Measurements from ENCODE around the gene DNAH7. TPM values are rescaled to one million over a fixed set of nuclear protein-coding genes. Genes with fewer than 3 reads are reported as not detected.

DNAH7 gene
- polyA plus RNA-seq, 1 donor, result 1.5 TPM

GRCh38 chr2:196046123-196046917 lies 22.3 kb downstream of the DNAH7 start:
- no peak for DNase-seq
- H3K27me3 ChIP-seq (ENCODE audit: control insufficient read depth, insufficient read depth, low read length), result no peaks in the 10 kb centered on the region
- H3K27ac ChIP-seq (ENCODE audit: low read length), result no peak overlapping the region
- no peaks in the 10 kb centered on the region for H3K4me1 ChIP-seq (ENCODE audit: control insufficient read depth, insufficient read depth, low read length)
- no peaks in the 10 kb centered on the region for H3K36me3 ChIP-seq (ENCODE audit: control insufficient read depth, insufficient read depth, low read length)
- no peak overlapping the region for H3K4me3 ChIP-seq (ENCODE audit: low read length)
- no CpG with 5 or more reads among the region's 7 CpGs for WGBS (ENCODE audit: insufficient coverage, low lambda C conversion rate)
- H3K9me3 ChIP-seq (ENCODE audit: control insufficient read depth, low read depth, low read length), result peaks cover under 1% of the 10 kb centered on the region

- Histone ChIP-seq H3K4me1 (ENCODE audit: control insufficient read depth, insufficient read depth, low read length) (no peaks in the 10 kb centered on the region), H3K27me3 (ENCODE audit: control insufficient read depth, insufficient read depth, low read length) (no peaks in the 10 kb centered on the region)
Measured at GRCh38 chr2:196041786-196042185, 26.9 kb downstream of the DNAH7 start.

GRCh38 chr2:196040218-196040617 lies 28.4 kb downstream of the DNAH7 start:
- peaks cover 18% of the 10 kb centered on the region for H3K9me3 ChIP-seq (ENCODE audit: control insufficient read depth, low read depth, low read length)
- H3K27me3 ChIP-seq (ENCODE audit: control insufficient read depth, insufficient read depth, low read length), result no peaks in the 10 kb centered on the region
- H3K4me3 ChIP-seq (ENCODE audit: low read length), result no peak overlapping the region
- H3K36me3 ChIP-seq (ENCODE audit: control insufficient read depth, insufficient read depth, low read length), result no peaks in the 10 kb centered on the region
- H3K4me1 ChIP-seq (ENCODE audit: control insufficient read depth, insufficient read depth, low read length), result no peaks in the 10 kb centered on the region
- H3K27ac ChIP-seq (ENCODE audit: low read length), result no peak overlapping the region
- no peak for DNase-seq

More at GRCh38 chr2:196041786-196042185, 26.9 kb downstream of the DNAH7 start:
- no peak for DNase-seq
- no peak overlapping the region for H3K27ac ChIP-seq (ENCODE audit: low read length)
- H3K4me3 ChIP-seq (ENCODE audit: low read length), result no peak overlapping the region
- peaks cover 18% of the 10 kb centered on the region for H3K9me3 ChIP-seq (ENCODE audit: control insufficient read depth, low read depth, low read length)
- no peaks in the 10 kb centered on the region for H3K36me3 ChIP-seq (ENCODE audit: control insufficient read depth, insufficient read depth, low read length)

- Histone ChIP-seq H3K27ac (ENCODE audit: low read length) (no peak overlapping the region), H3K27me3 (ENCODE audit: control insufficient read depth, insufficient read depth, low read length) (no peaks in the 10 kb centered on the region), H3K36me3 (ENCODE audit: control insufficient read depth, insufficient read depth, low read length) (no peaks in the 10 kb centered on the region), H3K4me3 (ENCODE audit: low read length) (no peak overlapping the region), H3K4me1 (ENCODE audit: control insufficient read depth, insufficient read depth, low read length) (no peaks in the 10 kb centered on the region), H3K9me3 (ENCODE audit: control insufficient read depth, low read depth, low read length) (peaks cover 18% of the 10 kb centered on the region)
- DNase-seq, result no peak
- no CpG with 5 or more reads among the region's 2 CpGs for WGBS (ENCODE audit: insufficient coverage, low lambda C conversion rate)
Measured at GRCh38 chr2:196036442-196036841, 32.2 kb downstream of the DNAH7 start.

- Histone ChIP-seq H3K27me3 (ENCODE audit: control insufficient read depth, insufficient read depth, low read length) (no peaks in the 10 kb centered on the region), H3K27ac (ENCODE audit: low read length) (no peak overlapping the region), H3K9me3 (ENCODE audit: control insufficient read depth, low read depth, low read length) (peaks cover 3% of the 10 kb centered on the region), H3K4me3 (ENCODE audit: low read length) (no peak overlapping the region), H3K36me3 (ENCODE audit: control insufficient read depth, insufficient read depth, low read length) (no peaks in the 10 kb centered on the region), H3K4me1 (ENCODE audit: control insufficient read depth, insufficient read depth, low read length) (no peaks in the 10 kb centered on the region)
- 95% methylated on average over 2 of the region's 2 CpGs for WGBS (ENCODE audit: insufficient coverage, low lambda C conversion rate)
- no peak for DNase-seq
Measured at GRCh38 chr2:196018037-196018436, 50.6 kb downstream of the DNAH7 start.

- Histone ChIP-seq H3K27ac (ENCODE audit: low read length) (no peak overlapping the region), H3K27me3 (ENCODE audit: control insufficient read depth, insufficient read depth, low read length) (no peaks in the 10 kb centered on the region), H3K4me3 (ENCODE audit: low read length) (no peak overlapping the region), H3K4me1 (ENCODE audit: control insufficient read depth, insufficient read depth, low read length) (no peaks in the 10 kb centered on the region), H3K9me3 (ENCODE audit: control insufficient read depth, low read depth, low read length) (no peaks in the 10 kb centered on the region), H3K36me3 (ENCODE audit: control insufficient read depth, insufficient read depth, low read length) (no peaks in the 10 kb centered on the region)
- no peak for DNase-seq
- 100% methylated on average over 1 of the region's 2 CpGs for WGBS (ENCODE audit: insufficient coverage, low lambda C conversion rate)
Measured at GRCh38 chr2:196012314-196012713, 56.3 kb downstream of the DNAH7 start.

GRCh38 chr2:196000551-196000950 lies 68.1 kb downstream of the DNAH7 start:
- Histone ChIP-seq H3K36me3 (ENCODE audit: control insufficient read depth, insufficient read depth, low read length) (no peaks in the 10 kb centered on the region), H3K4me3 (ENCODE audit: low read length) (no peak overlapping the region), H3K27ac (ENCODE audit: low read length) (no peak overlapping the region), H3K9me3 (ENCODE audit: control insufficient read depth, low read depth, low read length) (no peaks in the 10 kb centered on the region), H3K27me3 (ENCODE audit: control insufficient read depth, insufficient read depth, low read length) (no peaks in the 10 kb centered on the region), H3K4me1 (ENCODE audit: control insufficient read depth, insufficient read depth, low read length) (no peaks in the 10 kb centered on the region)
- no peak for DNase-seq
- no CpG with 5 or more reads among the region's 1 CpG for WGBS (ENCODE audit: insufficient coverage, low lambda C conversion rate)

- DNase-seq, result no peak
- Histone ChIP-seq H3K36me3 (ENCODE audit: control insufficient read depth, insufficient read depth, low read length) (no peaks in the 10 kb centered on the region), H3K27me3 (ENCODE audit: control insufficient read depth, insufficient read depth, low read length) (no peaks in the 10 kb centered on the region), H3K27ac (ENCODE audit: low read length) (no peak overlapping the region), H3K9me3 (ENCODE audit: control insufficient read depth, low read depth, low read length) (no peaks in the 10 kb centered on the region), H3K4me1 (ENCODE audit: control insufficient read depth, insufficient read depth, low read length) (no peaks in the 10 kb centered on the region), H3K4me3 (ENCODE audit: low read length) (no peak overlapping the region)
- no CpG with 5 or more reads among the region's 8 CpGs for WGBS (ENCODE audit: insufficient coverage, low lambda C conversion rate)
Measured at GRCh38 chr2:195998070-195998469, 70.6 kb downstream of the DNAH7 start.

- Histone ChIP-seq H3K4me3 (ENCODE audit: low read length) (no peak overlapping the region), H3K4me1 (ENCODE audit: control insufficient read depth, insufficient read depth, low read length) (no peaks in the 10 kb centered on the region), H3K27me3 (ENCODE audit: control insufficient read depth, insufficient read depth, low read length) (no peaks in the 10 kb centered on the region), H3K9me3 (ENCODE audit: control insufficient read depth, low read depth, low read length) (no peaks in the 10 kb centered on the region), H3K36me3 (ENCODE audit: control insufficient read depth, insufficient read depth, low read length) (no peaks in the 10 kb centered on the region), H3K27ac (ENCODE audit: low read length) (no peak overlapping the region)
- no CpG with 5 or more reads among the region's 6 CpGs for WGBS (ENCODE audit: insufficient coverage, low lambda C conversion rate)
- no peak for DNase-seq
Measured at GRCh38 chr2:195995499-195995898, 73.1 kb downstream of the DNAH7 start.

GRCh38 chr2:195993623-195994022 lies 75.0 kb downstream of the DNAH7 start:
- Histone ChIP-seq H3K9me3 (ENCODE audit: control insufficient read depth, low read depth, low read length) (no peaks in the 10 kb centered on the region), H3K27ac (ENCODE audit: low read length) (no peak overlapping the region), H3K36me3 (ENCODE audit: control insufficient read depth, insufficient read depth, low read length) (no peaks in the 10 kb centered on the region), H3K4me3 (ENCODE audit: low read length) (no peak overlapping the region), H3K4me1 (ENCODE audit: control insufficient read depth, insufficient read depth, low read length) (no peaks in the 10 kb centered on the region), H3K27me3 (ENCODE audit: control insufficient read depth, insufficient read depth, low read length) (no peaks in the 10 kb centered on the region)
- DNase-seq, result no peak
- WGBS (ENCODE audit: insufficient coverage, low lambda C conversion rate), result no CpG with 5 or more reads among the region's 2 CpGs

- Histone ChIP-seq H3K36me3 (ENCODE audit: control insufficient read depth, insufficient read depth, low read length) (no peaks in the 10 kb centered on the region), H3K4me3 (ENCODE audit: low read length) (no peak overlapping the region), H3K4me1 (ENCODE audit: control insufficient read depth, insufficient read depth, low read length) (no peaks in the 10 kb centered on the region), H3K9me3 (ENCODE audit: control insufficient read depth, low read depth, low read length) (no peaks in the 10 kb centered on the region), H3K27me3 (ENCODE audit: control insufficient read depth, insufficient read depth, low read length) (no peaks in the 10 kb centered on the region), H3K27ac (ENCODE audit: low read length) (no peak overlapping the region)
- DNase-seq, result no peak
- 78% methylated on average over 3 of the region's 3 CpGs for WGBS (ENCODE audit: insufficient coverage, low lambda C conversion rate)
Measured at GRCh38 chr2:195985741-195986140, 82.9 kb downstream of the DNAH7 start.

All from large intestine (tissue), 3 donors.